Left lung (tissue), 10 donors: ENCODE data around the gene NOP16. TPM values are rescaled to one million over a fixed set of nuclear protein-coding genes. Genes with fewer than 3 reads are reported as not detected.

Experiments used
- ATAC-seq: fragments of 200-7000 bp; cut with Tn5 transposase; one replicate; pipeline ENCODE4 v1.9.1; 2020; ENCODE audit warnings: moderate library complexity
- DNase-seq, 4 donors: peaks; one replicate each; pipeline ENCODE4 v3.0.0-alpha.2; 2013 to 2020
- H3K27ac ChIP-seq, 2 donors: fragments of 200-600 bp; sonication (generic) in 1 of 2; one replicate each; pipeline versions ENCODE4 v1.5.0 to v1.8.0; 2020 to 2021
- H3K27me3 ChIP-seq, 2 donors: fragments of 200-600 bp; sonication (generic) in 1 of 2; one replicate each; pipeline versions ENCODE4 v1.5.0 to v1.8.0; 2020 to 2021
- H3K36me3 ChIP-seq, 2 donors: fragments of 200-600 bp; sonication (generic) in 1 of 2; one replicate each; pipeline versions ENCODE4 v1.5.0 to v1.8.0; 2020 to 2021
- H3K4me1 ChIP-seq, 2 donors: fragments of 200-600 bp; one replicate each; pipeline ENCODE4 v1.8.0; 2021
- H3K4me3 ChIP-seq, 2 donors: fragments of 200-600 bp; sonication (generic) in 1 of 2; one replicate each; pipeline versions ENCODE4 v1.5.0 to v1.8.0; 2020 to 2021; ENCODE audit warnings: mild to moderate bottlenecking in 1 of 2
- H3K9me3 ChIP-seq, 2 donors: fragments of 200-600 bp; sonication (generic) in 1 of 2; one replicate each; pipeline versions ENCODE4 v1.5.0 to v1.8.0; 2020 to 2021
- CTCF ChIP-seq, 2 donors: fragments of 200-600 bp; sonication (generic) in 1 of 2; IDR thresholded peaks; one replicate each; pipeline versions ENCODE4 v1.5.0 to v1.8.0; 2021; ENCODE audit warnings: antibody characterized with exemption in 2 of 2
- intact Hi-C, 2 donors: fragments of 100-400 bp; cut with DNase I; formaldehyde crosslinking; loops; one replicate each; pipeline versions ENCODE4 v1.11.2 to v1.14.2; 2022
- polyA plus RNA-seq, 6 donors: library from polyadenylated mRNA; unstranded; fragments of 120-200 nt; gene quantifications; one replicate each; pipeline ENCODE4 v1.2.1, GENCODE V29; 2013; ENCODE audit not compliant: insufficient read length in 6 of 6
- total RNA-seq, 2 donors: library from RNA; stranded (reverse); fragmentation: NEBNext Ultra II Directional; extraction: Animal tissue kit (Norgen Biotek cat#: 25700); gene quantifications; one replicate each; pipeline ENCODE4 v1.2.1, GENCODE V29; 2021
- donor health status: DM: no; HTN: yes; CAD: no.
- donor health status: DM: no; HTN: no; CAD: no.

Gene NOP16
- total and polyA plus RNA-seq, 8 donors, result 14.9 to 34.8 (median 29.1) TPM

- TF ChIP-seq CTCF (IDR thresholded peaks at IDR 0.05), result no peak
These were observed 22.8 kb downstream of the NOP16 start, which contains the start of gene ARL10 for GRCh38 chr5:176365351-176366231. ARL10 (plus strand) TSS chr5:176365487; CDS start chr5:176365564, 77 bp downstream.

GRCh38 chr5:176364765-176365350 lies 23.5 kb downstream of the NOP16 start:
- H3K27ac ChIP-seq, result no peak overlapping the region
- no peaks in the 10 kb centered on the region for H3K36me3 ChIP-seq
- ATAC-seq (no peak), DNase-seq (no peak)
- peaks cover 0 to 40% of the 10 kb centered on the region in 2 donors for H3K27me3 ChIP-seq
- H3K4me3 ChIP-seq, result peak overlapping the region; percentile 84 to 86
- TF ChIP-seq CTCF (IDR thresholded peaks at IDR 0.05), result no peak
- peaks cover 4 to 38% of the 10 kb centered on the region in 2 donors for H3K4me1 ChIP-seq
- no peaks in the 10 kb centered on the region for H3K9me3 ChIP-seq
- intact Hi-C loops, result no loop called here

More at GRCh38 chr5:176365351-176366231, 22.8 kb downstream of the NOP16 start, which contains the start of gene ARL10:
- Histone ChIP-seq H3K27me3 (peaks cover 0 to 40% of the 10 kb centered on the region in 2 donors), H3K27ac (peak within 1 kb of the TSS in 1 of 2 donors; percentile 48), H3K36me3 (no peaks in the 10 kb centered on the region), H3K4me3 (peak within 1 kb of the TSS; percentile 84 to 86), H3K9me3 (no peaks in the 10 kb centered on the region), H3K4me1 (peaks cover 0 to 31% of the 10 kb centered on the region in 2 donors)
- intact Hi-C loops, result no loop called here
- peak; percentile 32 to 86 (median 42) for DNase-seq
- peak; percentile 11 for ATAC-seq

GRCh38 chr5:176362233-176362490 lies 26.2 kb downstream of the NOP16 start:
- peak overlapping the region; percentile 34 to 62 for H3K27ac ChIP-seq
- intact Hi-C loops, result no loop called here

GRCh38 chr5:176361437-176362232 lies 26.8 kb downstream of the NOP16 start, which contains the start of gene KIAA1191:
KIAA1191 (minus strand) TSS chr5:176361764; CDS start chr5:176359508, 2,256 bp downstream.
- no peaks in the 10 kb centered on the region for H3K9me3 ChIP-seq
- ATAC-seq (peak; percentile 99), DNase-seq (peak; percentile 85 to 99 (median 96))
- peaks cover 7 to 44% of the 10 kb centered on the region in 2 donors for H3K4me1 ChIP-seq
- H3K4me3 ChIP-seq, result peak within 1 kb of the TSS; percentile 75 to 89
- H3K36me3 ChIP-seq, result peaks cover 0 to 21% of the 10 kb centered on the region in 2 donors
- intact Hi-C loops, result no loop called here
- H3K27me3 ChIP-seq, result peaks cover 0 to 27% of the 10 kb centered on the region in 2 donors
- H3K27ac ChIP-seq, result peak within 1 kb of the TSS; percentile 49 to 62
- TF ChIP-seq CTCF (IDR thresholded peaks at IDR 0.05), result no peak

More at GRCh38 chr5:176362233-176362490, 26.2 kb downstream of the NOP16 start:
- no peak for TF ChIP-seq CTCF (IDR thresholded peaks at IDR 0.05)
- Histone ChIP-seq H3K4me3 (peak overlapping the region; percentile 75 to 89), H3K36me3 (peaks cover 0 to 16% of the 10 kb centered on the region in 2 donors), H3K9me3 (no peaks in the 10 kb centered on the region), H3K27me3 (peaks cover 0 to 33% of the 10 kb centered on the region in 2 donors), H3K4me1 (peaks cover 7 to 45% of the 10 kb centered on the region in 2 donors)
- DNase-seq (no peak), ATAC-seq (no peak)
